Inferior parietal cortex (tissue), 1 donor: ENCODE data around the gene TUBA8.
"Not testable (repeated sequence)": the region's sequence is repeated elsewhere in the genome, so short reads cannot be mapped to it uniquely, and the experiment has no call there.

Source experiments
- DNase-seq: peaks from one replicate; pipeline ENCODE4 v3.0.0-alpha.2; 2016; ENCODE audit errors: extremely low spot score

TUBA8 gene

GRCh38 chr22:18172776-18173175 is 62.2 kb downstream of the TUBA8 start:
- DNase-seq = not testable (repeated sequence)

- not testable (repeated sequence) for DNase-seq
Observed at GRCh38 chr22:18173441-18173840, 62.8 kb downstream of the TUBA8 start.
